GM19099 (cell line): Measurements from ENCODE around the gene RAG2.

Experiments
- POLR2A ChIP-seq: IDR thresholded peaks from 3 replicates; pipeline ENCODE4 v1.6.1; 2011; ENCODE audit warnings: low read depth; ENCODE audit not compliant: insufficient read length; ENCODE audit errors: extremely low read depth

Gene RAG2

DNA sequence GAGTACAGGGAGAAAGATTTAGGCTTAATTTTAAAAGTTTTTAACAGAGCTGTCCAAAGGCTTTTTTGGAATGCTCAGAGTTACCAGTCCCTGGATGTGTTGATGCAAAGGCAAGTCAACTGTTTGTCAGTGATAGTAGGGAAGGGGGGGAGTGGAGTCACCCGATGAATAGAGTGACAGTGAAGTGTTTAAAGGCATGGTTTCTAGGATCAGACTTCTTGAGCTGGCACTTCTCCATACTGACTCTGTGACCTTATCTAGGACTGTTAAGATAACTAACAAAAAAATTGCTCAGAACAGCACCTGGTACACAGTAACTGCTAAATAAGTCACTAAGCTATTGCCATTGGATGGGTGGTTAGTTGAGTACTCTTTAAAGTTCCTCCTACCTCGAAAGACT lies 11.3 kb upstream of the RAG2 start:
- TF ChIP-seq POLR2A: no peak

GRCh38 chr11:36608491-36609199 lies 10.6 kb upstream of the RAG2 start:
- TF ChIP-seq POLR2A: no peak

DNA sequence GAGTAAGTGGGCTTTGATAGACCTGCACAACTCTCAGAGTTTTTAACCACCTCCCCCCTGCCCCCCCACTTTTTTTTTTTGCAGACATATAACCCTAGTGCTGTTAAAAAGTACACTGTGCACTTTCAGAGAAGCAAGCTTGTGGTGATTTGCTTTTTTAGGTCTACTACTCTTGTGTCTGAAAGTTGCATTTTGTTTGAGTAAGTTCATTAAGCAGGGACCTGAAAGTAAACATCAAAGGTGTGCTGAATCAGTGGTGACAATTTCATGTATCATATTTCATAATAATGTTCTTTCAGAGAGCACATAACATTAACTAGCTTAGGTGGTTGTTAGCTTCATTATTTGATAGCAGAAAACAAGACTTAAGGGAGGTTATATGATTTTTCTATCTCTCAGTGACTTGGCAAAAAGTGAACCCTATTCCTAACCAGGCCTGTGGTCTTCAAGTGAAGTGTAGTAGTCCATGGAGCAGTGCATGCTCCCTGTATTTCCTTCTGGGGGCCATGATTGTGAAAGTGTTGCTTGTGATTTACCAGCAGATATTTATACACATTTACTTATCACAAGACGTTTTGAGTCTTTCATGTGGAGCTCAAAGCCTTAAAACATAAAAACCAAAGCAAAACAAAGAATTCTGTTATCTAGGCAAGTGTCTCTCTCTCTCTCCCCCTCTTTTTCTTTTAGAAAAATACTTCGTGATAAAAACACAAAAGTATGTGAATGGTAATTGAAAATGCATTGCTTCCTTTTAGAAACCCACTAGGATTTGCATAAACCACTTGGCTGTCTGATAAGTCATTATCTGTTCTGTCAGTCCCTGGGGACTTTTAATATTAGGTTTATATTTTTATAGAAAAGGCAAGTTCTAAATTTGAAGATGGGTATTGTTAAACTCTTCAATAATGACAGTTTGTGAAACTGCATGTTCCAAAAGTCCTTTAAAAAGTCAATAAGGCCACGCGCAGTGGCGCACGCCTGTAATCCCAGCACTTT lies 7.5 kb upstream of the RAG2 start:
- TF ChIP-seq POLR2A: no peak

GRCh38 chr11:36602135-36602534 lies 4.1 kb upstream of the RAG2 start:
- no peak for TF ChIP-seq POLR2A

- no peak for TF ChIP-seq POLR2A
Measured at GRCh38 chr11:36601155-36601554, 3.1 kb upstream of the RAG2 start.

GRCh38 chr11:36600180-36600579 lies 2.1 kb upstream of the RAG2 start:
- no peak for TF ChIP-seq POLR2A

DNA sequence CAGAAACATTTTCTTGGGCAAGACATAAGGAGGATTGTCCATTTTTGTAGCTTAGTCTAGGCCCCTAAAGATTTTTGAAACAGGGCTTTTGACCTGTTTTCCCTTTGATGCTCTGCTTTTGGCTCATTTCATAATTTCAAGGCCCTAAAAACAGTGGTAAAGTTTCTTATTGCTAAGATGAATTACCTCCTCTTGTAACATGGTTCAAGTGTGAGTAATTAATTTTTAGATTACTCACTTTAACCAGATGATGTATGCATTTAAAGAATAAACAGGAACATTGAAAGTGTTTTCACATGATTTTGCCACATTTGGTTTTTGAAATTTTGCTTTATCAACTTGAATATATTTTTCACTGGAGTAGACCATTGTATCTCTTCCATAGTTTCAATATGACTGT lies 1.2 kb downstream of the RAG2 start:
- TF ChIP-seq POLR2A: no peak

- no peak for TF ChIP-seq POLR2A
Measured at GRCh38 chr11:36594316-36594989, 3.6 kb downstream of the RAG2 start, which contains the start of gene IFTAP. Gene IFTAP, plus strand, starts transcription at chr11:36594502. Its CDS starts 15,602 bp downstream, at chr11:36610104.

- no peak for TF ChIP-seq POLR2A
Measured at GRCh38 chr11:36591433-36591832, 6.6 kb downstream of the RAG2 start.

DNA sequence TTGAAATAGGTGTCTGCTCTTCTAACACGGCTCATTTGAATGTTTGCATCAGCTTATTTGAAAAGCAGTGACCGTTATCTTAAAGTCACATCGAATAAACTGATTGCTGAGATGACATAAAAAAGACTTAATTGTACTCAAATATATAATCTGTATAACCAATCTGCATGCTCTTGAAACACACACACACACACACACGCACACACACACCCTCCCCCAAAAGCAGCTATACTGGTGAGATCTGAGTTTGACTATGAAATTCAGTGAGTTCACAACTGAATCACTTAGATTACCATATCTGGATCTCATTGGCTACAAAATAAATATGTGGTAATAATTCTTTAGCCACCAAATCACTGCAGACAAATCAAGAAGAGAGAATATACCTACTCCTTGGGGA lies 7.5 kb downstream of the RAG2 start:
- no peak for TF ChIP-seq POLR2A

GRCh38 chr11:36588099-36588498 lies 9.9 kb downstream of the RAG2 start:
- no peak for TF ChIP-seq POLR2A

DNA sequence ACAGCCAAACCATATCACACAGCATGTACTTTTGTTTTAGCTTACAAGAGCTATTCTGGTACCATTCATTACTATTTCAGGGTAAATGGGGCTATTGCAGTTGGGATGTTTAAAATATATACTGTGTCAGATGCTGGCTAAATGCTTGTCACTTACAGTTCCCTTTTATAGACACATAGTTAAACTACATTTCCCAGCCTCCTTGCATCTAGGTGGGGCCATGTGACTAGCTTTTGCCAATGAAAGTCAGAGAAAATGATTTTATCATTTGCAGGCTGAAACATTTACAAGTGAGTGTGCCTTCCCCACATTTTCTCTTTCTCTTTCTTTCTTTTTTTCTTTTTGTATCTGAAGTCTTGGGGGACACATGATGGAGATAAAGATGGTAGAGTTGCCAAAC lies 11.5 kb downstream of the RAG2 start:
- no peak for TF ChIP-seq POLR2A

DNA sequence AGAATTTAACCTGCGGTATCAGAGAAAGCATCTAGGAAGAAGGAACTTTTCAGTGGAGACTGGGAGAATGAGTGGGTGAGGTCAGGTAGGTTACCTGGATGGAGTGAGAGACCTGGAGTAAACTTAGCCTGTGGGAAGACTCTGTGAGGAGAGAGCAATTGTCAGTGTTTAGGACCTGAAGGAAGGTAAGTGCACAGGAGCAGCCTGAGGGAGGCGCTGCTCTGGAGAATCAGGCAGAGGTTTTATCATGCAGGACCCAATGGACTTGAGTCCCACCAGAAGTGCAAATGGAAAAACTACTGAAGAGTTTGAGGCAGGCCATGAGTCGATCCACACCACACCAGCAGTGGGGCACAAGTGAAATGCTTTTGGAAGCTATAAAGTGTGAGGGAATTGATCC lies 14.4 kb downstream of the RAG2 start:
- no peak for TF ChIP-seq POLR2A

DNA sequence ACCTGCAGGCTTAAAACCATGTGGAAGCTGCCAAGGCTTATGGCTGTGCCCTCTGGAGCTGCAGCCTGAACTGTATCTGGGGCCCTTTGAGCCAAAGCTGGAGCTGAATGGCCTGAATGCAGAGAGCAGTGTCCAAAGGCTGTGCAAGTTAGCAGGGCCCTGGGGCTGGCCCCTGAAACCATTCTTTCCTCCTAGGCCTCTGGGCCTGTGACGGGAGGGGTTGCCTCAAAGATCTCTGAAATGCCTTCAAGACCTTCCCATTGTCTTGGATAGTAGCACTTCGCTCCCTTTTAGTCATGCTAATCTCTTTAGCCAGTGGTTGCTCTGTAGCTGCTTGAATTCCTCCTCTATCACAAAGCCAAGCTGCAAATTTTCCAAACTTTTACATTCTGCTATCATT lies 16.5 kb downstream of the RAG2 start:
- no peak for TF ChIP-seq POLR2A

DNA sequence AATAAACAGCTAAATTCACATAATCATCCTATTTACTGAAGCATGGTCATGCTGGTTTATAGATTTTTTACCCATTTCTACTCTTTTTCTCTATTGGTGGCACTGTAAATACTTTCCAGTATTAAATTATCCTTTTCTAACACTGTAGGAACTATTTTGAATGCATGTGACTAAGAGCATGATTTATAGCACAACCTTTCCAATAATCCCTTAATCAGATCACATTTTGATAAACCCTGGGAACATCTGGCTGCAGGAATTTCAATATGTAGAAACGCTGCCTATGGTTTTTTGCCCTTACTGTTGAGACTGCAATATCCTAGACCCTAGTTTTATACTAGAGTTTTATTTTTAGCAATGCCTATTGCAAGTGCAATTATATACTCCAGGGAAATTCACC lies 19.6 kb downstream of the RAG2 start:
- no peak for TF ChIP-seq POLR2A
